ENCODE data around the gene NANOGP8. TPM values are rescaled to one million over a fixed set of nuclear protein-coding genes. Genes with fewer than 3 reads are reported as not detected.

Gene NANOGP8
- total RNA-seq, 1 donor from 2014 or later: not detected

DNA sequence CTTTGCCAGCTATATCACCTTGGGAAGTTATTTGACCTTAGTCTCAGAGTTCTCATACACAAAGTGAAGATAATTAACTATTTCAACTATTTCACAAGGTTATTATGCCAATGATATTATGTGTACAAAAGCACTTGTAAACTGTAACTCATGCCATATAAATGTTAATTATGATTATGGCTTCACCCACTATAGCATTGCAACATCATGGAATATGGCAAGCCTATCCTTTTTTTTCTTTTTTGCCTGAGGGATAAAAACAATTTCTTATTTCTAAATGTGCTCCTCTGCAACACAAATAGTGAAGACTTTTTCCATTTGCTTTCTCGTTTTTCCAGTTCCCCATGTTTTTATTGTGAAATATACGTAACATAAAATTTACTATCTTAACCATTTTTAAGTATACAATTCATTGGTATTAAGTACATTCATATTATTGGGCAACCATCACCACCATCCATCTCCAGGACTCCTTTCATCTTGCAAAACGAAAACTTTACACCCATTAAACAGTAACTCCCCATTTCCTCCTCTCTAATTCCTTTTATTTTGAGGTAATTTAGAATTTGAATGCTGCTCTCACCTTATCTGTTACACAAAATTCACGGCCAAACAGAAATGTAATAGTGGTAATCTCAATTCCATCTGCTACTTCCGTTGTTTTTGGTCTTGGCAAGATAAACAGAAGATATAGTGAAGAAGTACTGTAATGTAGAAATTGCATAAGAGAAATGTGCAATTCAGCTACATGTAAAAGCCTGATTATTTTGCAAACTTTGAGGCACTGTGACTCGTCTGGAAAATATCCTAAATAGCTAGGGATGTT is 46.3 kb downstream of the NANOGP8 start:
- no peak for DNase-seq (ENCODE audit: low spot score)
- H3K36me3 Mint-ChIP-seq (ENCODE audit: low read depth): no peaks in the 10 kb centered on the region
- H3K27me3 Mint-ChIP-seq (ENCODE audit: low read depth): no peaks in the 10 kb centered on the region
- no peaks in the 10 kb centered on the region for H3K9me3 Mint-ChIP-seq
- H3K27ac Mint-ChIP-seq: no peak overlapping the region
- peaks cover 5% of the 10 kb centered on the region for H3K4me1 Mint-ChIP-seq (ENCODE audit: low read depth)
- no peak overlapping the region for H3K4me3 Mint-ChIP-seq (ENCODE audit: low read depth)
- intact Hi-C loops (cut with micrococcal nuclease): no loop called here

Other genes with a start within 250 kb of the NANOGP8 start
- 41.0 and 41.7 TPM in 2 replicates for gene AQR, start 115.6 kb downstream of the NANOGP8 start, total RNA-seq
- 40.7 and 41.0 TPM in 2 replicates for gene ZNF770, start 97.0 kb downstream of the NANOGP8 start, total RNA-seq